ENCODE results near the gene LFNG.

LFNG gene, protein sequence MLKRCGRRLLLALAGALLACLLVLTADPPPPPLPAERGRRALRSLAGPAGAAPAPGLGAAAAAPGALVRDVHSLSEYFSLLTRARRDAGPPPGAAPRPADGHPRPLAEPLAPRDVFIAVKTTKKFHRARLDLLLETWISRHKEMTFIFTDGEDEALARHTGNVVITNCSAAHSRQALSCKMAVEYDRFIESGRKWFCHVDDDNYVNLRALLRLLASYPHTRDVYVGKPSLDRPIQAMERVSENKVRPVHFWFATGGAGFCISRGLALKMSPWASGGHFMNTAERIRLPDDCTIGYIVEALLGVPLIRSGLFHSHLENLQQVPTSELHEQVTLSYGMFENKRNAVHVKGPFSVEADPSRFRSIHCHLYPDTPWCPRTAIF

GRCh38 chr7:2519119-2519930 is at the start of gene LFNG:
Gene LFNG, plus strand, starts transcription at chr7:2519774. Its CDS starts 88 bp downstream, at chr7:2519862.
- TF ChIP-seq, protein P1, sequence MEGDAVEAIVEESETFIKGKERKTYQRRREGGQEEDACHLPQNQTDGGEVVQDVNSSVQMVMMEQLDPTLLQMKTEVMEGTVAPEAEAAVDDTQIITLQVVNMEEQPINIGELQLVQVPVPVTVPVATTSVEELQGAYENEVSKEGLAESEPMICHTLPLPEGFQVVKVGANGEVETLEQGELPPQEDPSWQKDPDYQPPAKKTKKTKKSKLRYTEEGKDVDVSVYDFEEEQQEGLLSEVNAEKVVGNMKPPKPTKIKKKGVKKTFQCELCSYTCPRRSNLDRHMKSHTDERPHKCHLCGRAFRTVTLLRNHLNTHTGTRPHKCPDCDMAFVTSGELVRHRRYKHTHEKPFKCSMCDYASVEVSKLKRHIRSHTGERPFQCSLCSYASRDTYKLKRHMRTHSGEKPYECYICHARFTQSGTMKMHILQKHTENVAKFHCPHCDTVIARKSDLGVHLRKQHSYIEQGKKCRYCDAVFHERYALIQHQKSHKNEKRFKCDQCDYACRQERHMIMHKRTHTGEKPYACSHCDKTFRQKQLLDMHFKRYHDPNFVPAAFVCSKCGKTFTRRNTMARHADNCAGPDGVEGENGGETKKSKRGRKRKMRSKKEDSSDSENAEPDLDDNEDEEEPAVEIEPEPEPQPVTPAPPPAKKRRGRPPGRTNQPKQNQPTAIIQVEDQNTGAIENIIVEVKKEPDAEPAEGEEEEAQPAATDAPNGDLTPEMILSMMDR (IDR thresholded peaks at IDR 0.05; ENCODE audit: insufficient read depth, low read length, missing control alignments), result no peak
- ChIA-PET CTCF (interaction anchor here (1.7 kb wide), 1 partner anchor 11 kb away, joined by 5 read pairs; no protein-coding TSS in a partner anchor), POLR2A (no interaction called here)
- peak within 1 kb of the TSS; percentile 57 for H3K4me3 ChIP-seq (ENCODE audit: low read depth, low read length)
- peak; percentile 12 for DNase-seq (ENCODE audit: low read depth, low spot score)

DNA sequence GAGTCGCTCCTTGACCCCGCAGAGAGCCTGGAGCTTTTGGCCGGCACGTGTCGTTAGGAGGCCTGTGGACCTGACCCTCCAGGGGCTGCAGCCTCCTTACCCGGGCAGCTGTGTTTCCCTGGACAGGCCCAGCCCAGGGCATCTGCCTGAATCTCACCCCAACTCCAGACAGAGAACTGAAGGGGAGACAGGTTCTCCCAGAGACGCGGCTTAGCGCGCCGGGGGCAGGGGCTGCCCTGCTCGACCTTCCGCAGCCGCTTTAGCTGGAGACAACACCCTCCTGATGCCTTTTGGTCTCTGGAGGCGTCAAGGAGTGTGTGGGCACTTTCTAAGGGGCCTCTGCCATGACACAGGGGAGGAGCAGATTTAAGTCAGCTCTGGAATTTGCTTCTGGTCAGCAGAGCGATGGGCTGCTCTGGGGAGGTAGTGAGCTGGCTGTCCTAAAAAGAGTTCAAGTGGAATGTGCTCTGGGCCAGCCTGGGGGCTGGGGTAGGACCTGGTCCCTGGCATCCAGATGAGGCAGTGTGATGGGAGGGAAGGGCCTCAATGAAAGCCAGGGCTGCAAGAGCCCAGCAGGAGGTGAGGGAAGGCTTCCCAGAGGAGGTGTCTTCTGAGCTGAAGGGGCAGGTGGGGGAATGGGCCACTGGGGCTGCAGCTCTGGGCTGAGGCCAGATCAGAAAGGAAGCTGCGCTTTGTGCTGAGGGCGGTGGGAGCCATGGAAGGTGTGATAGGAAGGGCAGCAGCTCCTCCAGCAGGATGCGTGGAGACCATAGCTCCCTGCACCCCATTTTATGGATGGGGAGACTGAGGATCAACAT is 49.2 kb upstream of the LFNG start:
- TF ChIP-seq, protein P1 (IDR thresholded peaks at IDR 0.05; ENCODE audit: insufficient read depth, low read length, missing control alignments), result no peak
- H3K4me3 ChIP-seq (ENCODE audit: low read depth, low read length), result no peak overlapping the region
- DNase-seq (ENCODE audit: low read depth, low spot score), result no peak
- ChIA-PET CTCF (interaction anchor here (0.8 to 6.9 kb wide), 16 partner anchors 8 to 210 kb away, joined by 3 to 117 read pairs (median 6); no protein-coding TSS in a partner anchor), POLR2A (no interaction called here)

DNA sequence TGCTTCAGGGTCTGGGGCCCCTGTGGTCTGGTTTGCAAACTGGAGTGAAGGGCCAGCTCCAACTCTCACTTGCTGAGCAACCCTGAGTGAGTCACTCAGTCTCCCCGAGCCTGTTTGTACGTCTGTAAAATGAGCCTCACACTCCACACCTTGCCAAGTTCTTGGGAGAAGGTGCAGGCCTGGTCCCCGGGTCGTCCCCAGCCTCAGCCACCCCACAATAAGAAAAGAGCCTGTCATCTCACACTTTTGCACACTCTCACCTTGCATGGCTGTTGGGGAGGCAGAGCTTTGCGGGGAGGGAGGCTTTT is 48.6 kb upstream of the LFNG start:
- H3K4me3 ChIP-seq (ENCODE audit: low read depth, low read length), result no peak overlapping the region
- ChIA-PET CTCF (interaction anchor here (0.8 to 6.9 kb wide), 10 partner anchors 7 to 210 kb away, joined by 3 to 117 read pairs (median 5); no protein-coding TSS in a partner anchor), POLR2A (no interaction called here)
- DNase-seq (ENCODE audit: low read depth, low spot score), result no peak
- TF ChIP-seq, protein P1 (IDR thresholded peaks at IDR 0.05; ENCODE audit: insufficient read depth, low read length, missing control alignments), result no peak

DNA sequence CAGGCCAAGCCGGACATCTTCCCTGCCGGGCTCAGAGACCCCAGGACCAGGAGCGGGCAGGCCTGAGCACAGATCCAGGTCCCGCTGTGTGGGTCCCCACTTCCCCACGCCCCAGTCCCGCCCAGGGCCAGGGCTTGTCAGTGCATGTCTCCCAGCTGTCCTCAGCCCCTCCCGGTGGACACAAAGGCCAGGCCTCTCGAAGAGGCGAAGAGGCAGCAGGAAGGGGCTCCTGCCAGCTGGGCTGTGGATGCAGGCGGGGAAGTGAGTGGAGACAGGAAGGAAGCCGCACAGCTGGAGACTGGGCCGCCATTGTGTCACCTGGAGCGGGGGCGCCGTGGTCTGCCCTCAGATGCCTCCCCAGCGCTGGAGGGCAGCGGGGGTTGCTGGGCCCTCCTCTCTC is 48.2 kb upstream of the LFNG start:
- no peak overlapping the region for H3K4me3 ChIP-seq (ENCODE audit: low read depth, low read length)
- ChIA-PET POLR2A (no interaction called here), CTCF (interaction anchor here (1.2 to 6.9 kb wide), 8 partner anchors 9 to 209 kb away, joined by 3 to 117 read pairs (median 5); no protein-coding TSS in a partner anchor)
- TF ChIP-seq, protein P1 (IDR thresholded peaks at IDR 0.05; ENCODE audit: insufficient read depth, low read length, missing control alignments), result no peak
- DNase-seq (ENCODE audit: low read depth, low spot score), result no peak

GRCh38 chr7:2472739-2473138 is 46.8 kb upstream of the LFNG start:
- ChIA-PET POLR2A (no interaction called here), CTCF (interaction anchor here (1.2 to 6.9 kb wide), 3 partner anchors 21 to 107 kb away, joined by 3 to 117 read pairs (median 4); no protein-coding TSS in a partner anchor)
- TF ChIP-seq, protein P1 (IDR thresholded peaks at IDR 0.05; ENCODE audit: insufficient read depth, low read length, missing control alignments), result no peak
- H3K4me3 ChIP-seq (ENCODE audit: low read depth, low read length), result no peak overlapping the region
- DNase-seq (ENCODE audit: low read depth, low spot score), result no peak
